ENCODE measurements around the gene CSDE1.

- TF ChIP-seq, protein P1, sequence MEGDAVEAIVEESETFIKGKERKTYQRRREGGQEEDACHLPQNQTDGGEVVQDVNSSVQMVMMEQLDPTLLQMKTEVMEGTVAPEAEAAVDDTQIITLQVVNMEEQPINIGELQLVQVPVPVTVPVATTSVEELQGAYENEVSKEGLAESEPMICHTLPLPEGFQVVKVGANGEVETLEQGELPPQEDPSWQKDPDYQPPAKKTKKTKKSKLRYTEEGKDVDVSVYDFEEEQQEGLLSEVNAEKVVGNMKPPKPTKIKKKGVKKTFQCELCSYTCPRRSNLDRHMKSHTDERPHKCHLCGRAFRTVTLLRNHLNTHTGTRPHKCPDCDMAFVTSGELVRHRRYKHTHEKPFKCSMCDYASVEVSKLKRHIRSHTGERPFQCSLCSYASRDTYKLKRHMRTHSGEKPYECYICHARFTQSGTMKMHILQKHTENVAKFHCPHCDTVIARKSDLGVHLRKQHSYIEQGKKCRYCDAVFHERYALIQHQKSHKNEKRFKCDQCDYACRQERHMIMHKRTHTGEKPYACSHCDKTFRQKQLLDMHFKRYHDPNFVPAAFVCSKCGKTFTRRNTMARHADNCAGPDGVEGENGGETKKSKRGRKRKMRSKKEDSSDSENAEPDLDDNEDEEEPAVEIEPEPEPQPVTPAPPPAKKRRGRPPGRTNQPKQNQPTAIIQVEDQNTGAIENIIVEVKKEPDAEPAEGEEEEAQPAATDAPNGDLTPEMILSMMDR (IDR thresholded peaks at IDR 0.05; ENCODE audit: insufficient read depth, low read length, poor library complexity, severe bottlenecking) = no peak
- TF ChIP-seq EZH2phosphoT487 (conservative IDR thresholded peaks at IDR 0.05; ENCODE audit: low read length) = no peak
Measured at GRCh38 chr1:114755006-114755931, 2.5 kb downstream of the CSDE1 start.

Measured in SU-DHL-6 (cell line).